Stomach (tissue), 4 donors: ENCODE data around the gene IQSEC1.

Experiments used
- POLR2A ChIP-seq, 4 donors: fragments of 450-650 bp; IDR thresholded peaks; one replicate each; pipeline ENCODE4 v1.6.1; 2016; ENCODE audit warnings: antibody characterized with exemption in 4 of 4, control low read depth in 2 of 4, mild to moderate bottlenecking in 1 of 4, moderate library complexity in 1 of 4
- POLR2AphosphoS5 ChIP-seq, 3 donors: sonication (generic); formaldehyde crosslinking; IDR thresholded peaks; one replicate each; pipeline ENCODE4 v1.6.1; 2016; ENCODE audit warnings: antibody characterized with exemption in 3 of 3
- TF ChIP-seq, protein P1 (sequence below), 7 experiments: fragments of 450-650 bp in 4 of 7; fragments of 200-600 bp in 3 of 7; sonication (generic) in 3 of 7; IDR thresholded peaks; one replicate each; pipeline ENCODE4 v1.5.1; 2016 to 2019; ENCODE audit warnings: antibody characterized with exemption in 7 of 7, control low read depth in 2 of 7, mild to moderate bottlenecking in 1 of 7

DNA sequence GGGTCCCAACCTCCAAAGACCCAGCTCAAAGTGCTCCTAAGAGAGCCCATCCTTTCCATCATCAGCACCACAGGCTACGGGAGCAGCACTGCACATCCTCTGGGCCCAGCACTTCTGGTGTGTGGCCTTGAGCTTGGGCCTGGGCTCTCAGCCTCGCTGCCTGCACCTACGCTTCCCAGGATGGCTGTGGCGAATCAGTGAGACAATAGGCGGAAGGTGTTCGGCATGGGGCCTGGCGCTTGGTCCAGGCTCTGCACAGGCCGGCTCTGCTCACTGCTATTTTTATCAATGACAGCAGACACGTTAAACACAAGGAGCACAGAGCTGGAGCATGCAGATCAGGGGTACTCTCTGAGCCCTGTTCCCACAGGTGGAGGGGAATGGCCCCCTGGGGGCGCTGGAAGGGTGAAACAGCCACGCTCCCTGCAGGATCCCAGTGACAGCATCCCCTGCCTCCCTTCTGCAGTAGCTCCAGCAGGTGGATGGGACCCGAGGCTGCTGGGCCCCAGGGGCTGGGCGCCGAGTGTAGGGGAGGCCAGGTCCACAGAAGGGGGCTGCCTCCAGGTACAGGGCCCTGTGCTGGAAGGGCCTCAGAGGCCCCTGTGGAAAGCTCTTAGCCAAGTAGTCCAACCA is 141.8 kb downstream of the IQSEC1 start:
- TF ChIP-seq POLR2A (IDR thresholded peaks at IDR 0.05): no peak
- TF ChIP-seq, protein P1, sequence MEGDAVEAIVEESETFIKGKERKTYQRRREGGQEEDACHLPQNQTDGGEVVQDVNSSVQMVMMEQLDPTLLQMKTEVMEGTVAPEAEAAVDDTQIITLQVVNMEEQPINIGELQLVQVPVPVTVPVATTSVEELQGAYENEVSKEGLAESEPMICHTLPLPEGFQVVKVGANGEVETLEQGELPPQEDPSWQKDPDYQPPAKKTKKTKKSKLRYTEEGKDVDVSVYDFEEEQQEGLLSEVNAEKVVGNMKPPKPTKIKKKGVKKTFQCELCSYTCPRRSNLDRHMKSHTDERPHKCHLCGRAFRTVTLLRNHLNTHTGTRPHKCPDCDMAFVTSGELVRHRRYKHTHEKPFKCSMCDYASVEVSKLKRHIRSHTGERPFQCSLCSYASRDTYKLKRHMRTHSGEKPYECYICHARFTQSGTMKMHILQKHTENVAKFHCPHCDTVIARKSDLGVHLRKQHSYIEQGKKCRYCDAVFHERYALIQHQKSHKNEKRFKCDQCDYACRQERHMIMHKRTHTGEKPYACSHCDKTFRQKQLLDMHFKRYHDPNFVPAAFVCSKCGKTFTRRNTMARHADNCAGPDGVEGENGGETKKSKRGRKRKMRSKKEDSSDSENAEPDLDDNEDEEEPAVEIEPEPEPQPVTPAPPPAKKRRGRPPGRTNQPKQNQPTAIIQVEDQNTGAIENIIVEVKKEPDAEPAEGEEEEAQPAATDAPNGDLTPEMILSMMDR (IDR thresholded peaks at IDR 0.05): no peak
- TF ChIP-seq POLR2AphosphoS5 (IDR thresholded peaks at IDR 0.05): no peak
